GM19099 (cell line): Measurements from ENCODE around the gene GLRX5.

Source experiments
- POLR2A ChIP-seq: IDR thresholded peaks from 3 replicates; pipeline ENCODE4 v1.6.1; 2011; ENCODE audit warnings: low read depth; ENCODE audit not compliant: insufficient read length; ENCODE audit errors: extremely low read depth

The GLRX5 gene

DNA sequence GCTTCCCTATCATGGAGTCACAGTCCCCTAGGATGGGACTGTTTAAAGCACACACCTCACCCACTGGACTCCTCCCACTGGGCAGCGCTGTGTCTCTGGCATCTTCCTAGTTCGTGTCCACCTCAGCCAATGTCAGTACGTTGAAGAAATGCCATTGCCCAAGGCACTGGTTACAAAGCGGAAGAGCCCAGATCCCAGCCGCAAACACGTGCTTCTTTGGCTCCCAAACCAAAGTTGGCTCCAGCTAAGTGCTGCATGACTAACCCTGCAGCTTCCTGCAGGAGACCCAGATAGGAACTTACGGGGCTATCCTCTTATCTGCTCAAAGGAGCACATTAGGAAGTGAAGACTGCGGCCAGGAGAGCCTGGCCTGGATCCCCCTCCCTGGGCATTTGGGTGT, 27.7 kb upstream of the GLRX5 start:
- TF ChIP-seq POLR2A: no peak

DNA sequence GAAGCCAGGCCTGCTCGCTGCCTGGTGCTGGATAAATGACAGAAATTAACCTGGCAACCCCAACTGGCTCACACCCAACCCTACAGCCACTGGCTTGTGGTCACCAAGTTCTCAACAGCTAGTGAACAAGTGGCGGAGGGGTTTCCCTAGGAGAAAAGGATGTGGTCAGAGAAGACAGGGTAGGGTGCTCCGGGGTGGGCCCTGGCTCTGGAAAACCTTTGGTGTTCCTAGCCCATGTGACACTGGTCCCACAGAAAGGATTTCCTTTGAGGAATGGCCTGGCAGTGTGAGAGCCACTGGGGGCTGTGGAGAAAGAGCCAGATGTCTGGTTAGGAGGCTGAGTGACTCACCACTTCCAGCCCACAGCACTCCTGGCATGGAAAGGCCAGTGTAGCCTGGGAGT, 27.1 kb upstream of the GLRX5 start:
- TF ChIP-seq POLR2A: no peak

DNA sequence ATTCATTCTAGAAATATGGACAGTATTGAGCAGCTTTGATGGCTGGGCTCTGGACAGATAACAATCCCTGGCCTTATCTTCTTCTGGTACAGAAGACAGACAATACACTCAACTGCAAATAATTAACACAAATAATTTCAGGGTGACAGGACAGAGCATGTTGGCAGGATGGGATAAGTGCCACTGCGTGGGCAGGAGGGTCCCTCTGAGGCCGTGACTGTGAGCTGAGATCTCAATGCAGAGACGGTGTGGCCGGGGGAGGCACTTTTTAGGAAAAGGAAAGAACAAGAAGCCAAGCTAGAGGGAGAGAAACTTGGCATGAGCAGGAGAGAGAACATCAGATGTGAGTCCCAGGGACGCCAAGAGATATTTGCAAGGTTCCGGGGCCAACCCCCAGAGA, 26.5 kb upstream of the GLRX5 start:
- no peak for TF ChIP-seq POLR2A

DNA sequence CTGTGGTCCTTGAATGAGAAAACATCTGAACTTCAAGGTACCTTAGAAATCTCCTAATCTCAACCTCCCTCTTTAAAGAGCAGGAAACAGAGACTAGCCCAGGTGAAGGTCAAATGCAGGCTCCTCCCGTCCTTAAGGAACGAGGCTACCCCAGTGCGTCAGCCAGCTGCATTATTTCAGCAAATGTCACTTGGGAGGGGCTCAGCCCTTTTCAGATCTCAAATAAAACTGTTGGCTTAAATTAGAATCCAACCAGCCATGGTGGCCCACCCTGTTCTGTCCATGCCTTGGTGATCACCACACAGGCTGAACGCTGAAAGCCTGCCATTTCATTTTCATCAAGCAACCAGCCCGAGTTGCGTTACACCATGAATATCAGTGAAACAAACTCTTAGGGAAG, 25.4 kb upstream of the GLRX5 start:
- TF ChIP-seq POLR2A: no peak

DNA sequence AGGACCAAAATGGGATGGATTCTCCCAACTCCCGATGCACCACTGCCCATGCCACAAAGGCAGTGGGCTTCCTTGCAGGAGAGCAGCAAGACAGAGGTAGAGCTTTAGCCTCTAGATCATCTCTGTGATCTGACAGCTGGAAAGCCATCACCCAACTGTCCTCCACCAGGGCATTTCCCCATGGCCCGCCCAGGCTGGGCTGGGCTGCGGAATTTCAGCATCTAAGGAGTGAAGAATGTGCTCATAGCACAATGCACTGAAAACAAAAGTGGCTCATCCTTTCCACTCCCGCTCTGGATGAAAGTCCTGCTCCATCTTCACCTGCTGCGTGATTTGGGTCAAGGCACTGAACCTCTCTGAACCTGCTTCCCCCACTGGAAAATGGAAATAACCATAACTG, 24.0 kb upstream of the GLRX5 start:
- no peak for TF ChIP-seq POLR2A

DNA sequence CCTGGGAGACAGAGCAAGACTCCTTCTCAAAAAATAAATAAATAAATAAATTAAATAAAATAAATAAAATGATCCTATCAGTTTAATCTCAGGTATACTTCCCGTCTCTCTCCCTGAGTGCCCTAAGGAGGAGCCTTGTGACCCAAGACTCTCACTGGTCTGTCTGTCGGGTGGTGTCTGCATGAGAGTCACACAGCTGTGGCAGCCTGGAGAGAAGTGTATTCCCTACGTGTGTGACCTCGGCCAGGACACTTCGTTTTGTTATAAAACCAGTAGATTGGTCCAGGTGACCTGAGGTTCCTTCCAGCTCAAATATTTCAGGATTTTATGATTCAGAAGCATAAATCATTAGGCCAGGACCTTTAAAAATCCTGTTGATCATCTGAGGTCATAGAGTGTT, 23.2 kb upstream of the GLRX5 start:
- no peak for TF ChIP-seq POLR2A

DNA sequence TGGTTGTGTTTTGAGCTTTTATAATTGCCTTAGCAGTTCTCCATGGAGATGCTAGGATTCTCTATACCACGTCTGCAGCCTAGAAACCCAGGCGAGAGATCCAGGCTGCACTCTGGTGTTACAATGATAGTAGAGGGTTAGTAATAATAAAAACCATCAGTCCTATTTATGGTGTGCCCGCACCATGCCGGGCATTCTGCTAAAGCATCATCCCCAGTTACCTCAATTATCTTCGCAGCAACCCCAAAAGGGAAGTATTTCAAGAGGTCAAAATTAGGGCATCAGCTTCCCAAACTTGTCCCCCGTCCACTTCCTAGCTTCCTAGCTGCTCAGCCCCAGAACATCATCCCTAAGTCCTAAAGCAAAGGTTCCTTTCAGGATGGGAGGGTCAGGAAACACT, 21.6 kb upstream of the GLRX5 start:
- no peak for TF ChIP-seq POLR2A

DNA sequence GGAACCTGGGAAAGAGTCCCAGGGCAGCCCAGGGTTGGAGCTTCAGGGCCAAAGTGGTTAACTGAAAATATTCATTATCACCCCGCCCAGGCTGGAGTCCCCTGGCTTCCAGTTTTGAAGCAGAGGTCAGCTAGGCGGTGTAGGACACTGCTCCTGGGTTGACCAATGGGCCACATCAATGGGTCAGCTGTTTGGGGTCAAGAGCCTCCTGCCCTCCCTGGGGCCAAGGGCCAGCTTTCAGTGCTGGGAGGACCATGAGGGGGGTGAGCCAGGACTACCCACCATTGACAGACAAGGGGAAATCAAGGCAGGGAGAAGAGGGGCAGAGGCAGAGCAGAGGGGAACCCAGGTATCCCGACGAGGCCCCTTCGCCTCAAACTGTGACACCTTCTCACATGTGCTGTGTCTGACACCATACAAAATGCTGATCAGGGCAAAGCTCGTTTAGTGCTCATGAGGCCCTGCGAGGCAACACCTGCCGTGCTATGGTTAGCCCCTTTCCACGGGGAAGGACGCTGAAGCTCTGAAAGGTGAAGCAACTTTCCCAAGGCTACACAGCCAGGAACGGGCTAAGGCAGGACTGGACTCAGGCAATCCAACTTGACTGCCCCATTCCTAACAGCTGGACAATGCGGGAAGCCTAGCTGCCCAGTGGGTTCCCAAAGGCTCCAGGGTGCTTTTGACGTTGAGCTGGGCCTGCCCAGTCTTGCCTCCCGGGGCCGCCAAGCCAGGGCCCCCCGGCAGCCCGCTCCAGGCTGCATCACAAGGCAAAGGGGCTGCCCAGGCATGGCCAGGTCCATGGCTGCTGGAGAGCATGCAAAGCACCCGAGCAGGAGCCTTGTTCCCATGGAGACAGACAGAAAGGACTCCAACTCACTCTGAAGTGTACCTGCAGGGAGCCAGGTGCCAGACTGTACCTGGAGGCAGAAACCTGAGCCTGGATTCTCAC, 20.4 kb upstream of the GLRX5 start:
- TF ChIP-seq POLR2A: no peak

DNA sequence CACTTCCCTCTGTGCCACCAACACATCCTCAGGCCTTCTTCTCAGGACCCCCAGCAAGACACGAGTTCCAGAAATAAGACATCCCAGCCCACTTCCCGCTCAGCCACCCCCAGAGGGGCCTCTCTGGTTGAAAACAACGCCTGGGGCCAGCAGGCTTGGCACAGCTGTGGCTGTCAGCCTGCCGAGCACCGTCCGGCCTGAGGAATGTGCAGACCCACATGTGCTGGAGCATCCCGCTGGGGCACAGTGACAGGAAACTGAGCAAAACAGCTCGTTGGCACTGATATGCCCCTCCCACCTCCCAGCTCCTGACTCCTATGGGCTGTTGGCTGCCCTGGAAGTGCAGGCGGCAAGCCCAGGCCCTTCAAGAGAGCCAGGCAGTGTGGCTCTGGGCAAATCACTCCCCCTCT, 19.8 kb upstream of the GLRX5 start:
- TF ChIP-seq POLR2A: peak; percentile 41

DNA sequence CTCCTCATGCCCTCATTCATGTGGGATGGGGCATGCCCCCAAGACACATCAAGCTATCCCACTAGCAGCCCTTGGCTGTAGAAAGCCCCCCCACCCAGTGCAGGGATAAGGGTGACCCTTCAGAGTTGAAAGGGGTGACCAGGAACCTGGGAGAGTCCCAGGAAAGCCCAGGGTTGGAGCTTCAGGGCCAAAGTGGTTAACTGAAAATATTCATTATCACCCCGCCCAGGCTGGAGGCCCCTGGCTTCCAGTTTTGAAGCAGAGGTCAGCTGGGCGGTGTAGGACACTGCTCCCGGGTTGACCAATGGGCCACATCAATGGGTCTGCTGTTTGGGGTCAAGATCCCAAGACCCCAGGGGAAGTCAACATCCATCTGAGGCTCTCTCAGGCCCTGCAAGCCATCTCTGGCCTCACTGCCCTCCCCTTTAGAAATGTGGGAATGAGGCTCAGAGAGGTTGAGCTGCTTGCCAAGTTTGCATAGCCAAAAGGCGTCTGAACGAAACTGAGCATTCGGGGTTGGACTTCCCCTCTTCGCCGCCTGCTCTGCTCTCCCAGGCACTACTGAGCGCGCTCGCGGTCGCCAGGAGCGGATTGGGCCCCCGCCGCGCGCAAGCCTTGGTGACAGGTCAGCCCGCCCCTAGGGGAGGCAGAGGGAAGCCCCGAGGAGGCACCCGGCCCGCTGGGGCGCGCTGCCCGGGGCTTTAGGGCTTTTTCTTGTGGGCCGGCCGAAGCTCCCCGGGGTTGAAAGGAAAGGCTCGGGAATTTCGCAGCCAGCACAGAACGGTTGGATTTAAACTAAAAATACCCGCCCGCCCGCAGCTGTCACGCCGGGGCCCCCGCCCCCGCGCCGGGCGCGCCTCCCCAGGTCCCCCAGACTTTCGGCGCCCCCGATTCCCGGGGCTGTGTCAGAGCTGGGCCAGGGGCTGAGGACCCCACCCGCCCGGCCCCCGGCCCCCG, 19.0 kb upstream of the GLRX5 start:
- peak; percentile 55 for TF ChIP-seq POLR2A

DNA sequence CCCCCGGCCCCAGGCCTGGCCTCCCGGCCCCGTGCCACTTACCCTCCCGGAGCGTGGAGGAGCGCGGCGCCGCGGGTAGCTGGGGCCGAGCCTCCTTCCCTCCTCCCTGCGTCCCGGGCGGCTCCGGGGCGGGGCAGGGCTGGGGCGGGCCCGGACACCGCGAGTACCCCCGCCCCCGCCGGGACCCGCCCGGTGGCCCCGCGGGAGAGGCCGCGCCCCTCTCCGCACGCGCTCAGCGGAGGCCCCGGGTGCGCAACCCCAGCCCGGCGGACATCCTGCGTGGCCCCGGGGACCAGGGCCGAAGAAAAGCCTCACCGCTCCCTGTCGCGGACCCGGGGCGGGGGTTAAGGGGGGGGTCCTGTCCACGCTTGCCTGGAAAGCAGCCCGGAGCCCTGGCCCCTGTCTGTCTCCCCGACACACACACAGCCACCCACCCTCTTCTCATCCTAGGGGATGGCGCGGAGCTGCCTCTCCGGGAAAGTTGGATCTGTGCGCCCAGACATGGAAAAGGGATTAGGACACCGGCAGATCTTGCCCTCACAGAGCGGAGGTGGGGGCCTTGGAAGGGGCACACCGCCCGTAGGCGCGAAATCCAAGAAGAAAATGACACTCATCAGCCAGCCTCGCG, 18.2 kb upstream of the GLRX5 start, which contains the start of gene SYNE3:
Gene SYNE3 (minus strand): TSS at position 97 of the 628 bp plus-strand sequence. CDS start 40,829 bp downstream, outside the sequence.
- no peak for TF ChIP-seq POLR2A

DNA sequence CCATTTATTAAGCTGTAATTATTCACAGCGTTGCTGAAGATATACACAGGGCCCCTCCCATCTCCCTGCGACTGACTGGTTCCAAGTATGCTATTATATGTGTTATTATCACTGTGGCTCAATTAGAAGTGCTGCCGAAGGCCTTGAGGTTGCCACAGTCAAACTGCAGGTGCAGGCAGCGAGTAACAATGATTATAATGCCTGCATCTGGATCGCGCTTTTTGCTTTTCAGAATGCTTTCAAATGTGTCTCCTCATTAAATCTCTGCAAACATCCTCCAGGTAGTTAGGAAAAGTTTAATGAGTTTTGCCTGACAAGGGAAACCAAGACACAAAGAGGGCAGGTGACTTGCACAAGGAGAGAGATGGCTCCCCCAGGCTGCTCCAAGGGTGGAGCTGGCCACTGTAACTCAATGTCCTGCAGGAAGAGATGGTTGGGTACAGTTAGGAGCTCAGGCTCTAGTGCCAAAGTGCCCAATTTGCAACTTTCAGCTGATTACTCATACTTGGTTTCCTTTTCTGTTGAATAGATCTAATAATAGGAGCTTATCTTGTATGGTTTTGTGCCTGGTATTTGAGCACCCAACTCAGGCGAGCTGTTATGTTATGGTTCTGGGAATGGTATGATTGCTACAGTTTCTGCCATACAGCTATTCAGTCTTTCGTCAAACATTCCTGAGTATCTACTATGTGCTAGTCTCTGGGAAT, 16.7 kb upstream of the GLRX5 start:
- no peak for TF ChIP-seq POLR2A

DNA sequence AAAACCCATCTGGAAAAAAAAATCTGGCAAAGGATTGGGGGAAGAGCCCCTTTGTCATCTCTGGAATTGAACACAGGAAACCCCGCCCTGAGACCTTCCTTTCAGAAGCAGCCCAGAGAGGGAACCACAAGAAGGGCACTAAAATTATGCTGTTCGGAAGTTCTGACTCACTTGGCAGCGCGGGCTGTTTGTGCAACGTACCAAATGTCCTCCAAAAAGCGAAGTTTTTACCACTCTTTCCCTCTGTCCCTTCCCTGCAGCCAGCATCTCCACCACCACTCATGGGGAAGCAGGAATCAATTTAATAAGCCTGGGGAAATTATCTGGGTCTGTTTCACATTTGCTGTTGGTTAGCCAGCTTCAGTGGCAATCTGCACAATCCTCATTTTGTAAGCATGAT, 15.2 kb upstream of the GLRX5 start:
- TF ChIP-seq POLR2A: peak; percentile 27

DNA sequence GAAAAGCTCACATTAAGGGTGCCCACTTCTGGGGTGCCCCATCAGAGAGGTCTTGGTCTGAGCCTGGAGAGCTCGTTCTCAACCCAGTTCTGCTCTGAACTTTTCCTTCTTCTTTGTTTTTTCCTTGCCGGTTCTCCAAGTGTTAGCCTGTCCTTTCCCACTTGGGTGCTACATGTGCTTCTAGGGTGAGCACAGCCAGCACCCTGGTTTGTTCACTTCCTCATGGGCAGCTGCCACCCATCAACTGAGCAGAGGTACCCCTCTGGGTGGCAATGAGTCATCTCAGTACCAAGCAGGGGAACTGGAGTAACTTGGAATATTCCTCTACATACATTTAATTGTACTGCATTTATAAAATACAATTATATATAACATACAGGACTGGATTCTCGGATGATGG, 14.5 kb upstream of the GLRX5 start:
- no peak for TF ChIP-seq POLR2A
